BE2C (cell line): Measurements from ENCODE around the gene ATP11A.
"Not testable (repeated sequence)": the region's sequence is repeated elsewhere in the genome, so short reads cannot be mapped to it uniquely, and the experiment has no call there.

ENCODE experiments used
- DNase-seq: peaks from one replicate; pipeline ENCODE4 v3.0.0-alpha.2; 2020
- H3K27me3 ChIP-seq: fragments of 250-450 bp; sonication (Bioruptor Pico); 2 replicates; pipeline ENCODE4 v1.5.1; 2020; ENCODE audit warnings: mild to moderate bottlenecking
- H3K36me3 ChIP-seq: fragments of 250-450 bp; sonication (Bioruptor Pico); 2 replicates; pipeline ENCODE4 v1.5.1; 2020; ENCODE audit warnings: mild to moderate bottlenecking
- H3K4me1 ChIP-seq: fragments of 250-450 bp; sonication (Bioruptor Pico); 2 replicates; pipeline ENCODE4 v1.5.1; 2020
- H3K4me3 ChIP-seq: 2 replicates; pipeline ENCODE4 v1.5.1; 2011; ENCODE audit warnings: low read depth, low read length
- H3K9me3 ChIP-seq: fragments of 250-450 bp; sonication (Bioruptor Pico); 2 replicates; pipeline ENCODE4 v1.5.1; 2020
- CTCF ChIP-seq: IDR thresholded peaks from 2 replicates; pipeline ENCODE4 v1.5.1; 2012; ENCODE audit warnings: mild to moderate bottlenecking, low read depth, low read length

The ATP11A gene

GRCh38 chr13:112674412-112675365, 15.1 kb upstream of the ATP11A start:
- Histone ChIP-seq H3K4me1 (no peaks in the 10 kb centered on the region), H3K27me3 (no peaks in the 10 kb centered on the region), H3K9me3 (no peaks in the 10 kb centered on the region), H3K4me3 (no peak overlapping the region), H3K36me3 (no peaks in the 10 kb centered on the region)
- DNase-seq = no peak
- no peak for TF ChIP-seq CTCF

GRCh38 chr13:112675366-112675756, 14.5 kb upstream of the ATP11A start:
- no peak for TF ChIP-seq CTCF
- Histone ChIP-seq H3K4me1 (no peaks in the 10 kb centered on the region), H3K36me3 (no peaks in the 10 kb centered on the region), H3K27me3 (no peaks in the 10 kb centered on the region), H3K9me3 (no peaks in the 10 kb centered on the region), H3K4me3 (no peak overlapping the region)
- no peak for DNase-seq

GRCh38 chr13:112677421-112677962, 12.3 kb upstream of the ATP11A start:
- DNase-seq, H3K4me1 ChIP-seq, H3K4me3 ChIP-seq, H3K27me3 ChIP-seq, H3K36me3 ChIP-seq, H3K9me3 ChIP-seq: not testable (repeated sequence)

GRCh38 chr13:112679381-112679780, 10.5 kb upstream of the ATP11A start:
- no peak overlapping the region for H3K4me3 ChIP-seq
- no peaks in the 10 kb centered on the region for H3K27me3 ChIP-seq
- H3K36me3 ChIP-seq = no peaks in the 10 kb centered on the region
- H3K4me1 ChIP-seq = no peaks in the 10 kb centered on the region
- H3K9me3 ChIP-seq = no peaks in the 10 kb centered on the region
- no peak for TF ChIP-seq CTCF
- no peak for DNase-seq

- Histone ChIP-seq H3K4me3 (no peak overlapping the region), H3K27me3 (no peaks in the 10 kb centered on the region), H3K9me3 (no peaks in the 10 kb centered on the region), H3K36me3 (no peaks in the 10 kb centered on the region), H3K4me1 (no peaks in the 10 kb centered on the region)
- no peak for TF ChIP-seq CTCF
- DNase-seq = no peak
Measured at GRCh38 chr13:112679932-112680677, 9.7 kb upstream of the ATP11A start.

GRCh38 chr13:112680741-112681360, 9.0 kb upstream of the ATP11A start:
- H3K4me1 ChIP-seq = no peaks in the 10 kb centered on the region
- DNase-seq = no peak
- H3K27me3 ChIP-seq = no peaks in the 10 kb centered on the region
- no peaks in the 10 kb centered on the region for H3K9me3 ChIP-seq
- H3K36me3 ChIP-seq = no peaks in the 10 kb centered on the region
- H3K4me3 ChIP-seq = no peak overlapping the region
- no peak for TF ChIP-seq CTCF
